HG03108 (cell line): ENCODE results near the gene PRDM16.
"Not testable (repeated sequence)": the region's sequence is repeated elsewhere in the genome, so short reads cannot be mapped to it uniquely, and the experiment has no call there.

Source experiments
- ATAC-seq: cut with Tn5 transposase; IDR thresholded peaks from one replicate; pipeline ENCODE4 v1.9.1; 2021; ENCODE audit warnings: moderate library complexity; ENCODE audit not compliant: unreplicated experiment

Gene PRDM16

GRCh38 chr1:3080053-3080955 lies 11.3 kb downstream of the PRDM16 start:
- no peak for ATAC-seq

- no peak for ATAC-seq
Observed at GRCh38 chr1:3081171-3081683, 12.2 kb downstream of the PRDM16 start.

GRCh38 chr1:3082051-3082450 lies 13.0 kb downstream of the PRDM16 start:
- no peak for ATAC-seq

DNA sequence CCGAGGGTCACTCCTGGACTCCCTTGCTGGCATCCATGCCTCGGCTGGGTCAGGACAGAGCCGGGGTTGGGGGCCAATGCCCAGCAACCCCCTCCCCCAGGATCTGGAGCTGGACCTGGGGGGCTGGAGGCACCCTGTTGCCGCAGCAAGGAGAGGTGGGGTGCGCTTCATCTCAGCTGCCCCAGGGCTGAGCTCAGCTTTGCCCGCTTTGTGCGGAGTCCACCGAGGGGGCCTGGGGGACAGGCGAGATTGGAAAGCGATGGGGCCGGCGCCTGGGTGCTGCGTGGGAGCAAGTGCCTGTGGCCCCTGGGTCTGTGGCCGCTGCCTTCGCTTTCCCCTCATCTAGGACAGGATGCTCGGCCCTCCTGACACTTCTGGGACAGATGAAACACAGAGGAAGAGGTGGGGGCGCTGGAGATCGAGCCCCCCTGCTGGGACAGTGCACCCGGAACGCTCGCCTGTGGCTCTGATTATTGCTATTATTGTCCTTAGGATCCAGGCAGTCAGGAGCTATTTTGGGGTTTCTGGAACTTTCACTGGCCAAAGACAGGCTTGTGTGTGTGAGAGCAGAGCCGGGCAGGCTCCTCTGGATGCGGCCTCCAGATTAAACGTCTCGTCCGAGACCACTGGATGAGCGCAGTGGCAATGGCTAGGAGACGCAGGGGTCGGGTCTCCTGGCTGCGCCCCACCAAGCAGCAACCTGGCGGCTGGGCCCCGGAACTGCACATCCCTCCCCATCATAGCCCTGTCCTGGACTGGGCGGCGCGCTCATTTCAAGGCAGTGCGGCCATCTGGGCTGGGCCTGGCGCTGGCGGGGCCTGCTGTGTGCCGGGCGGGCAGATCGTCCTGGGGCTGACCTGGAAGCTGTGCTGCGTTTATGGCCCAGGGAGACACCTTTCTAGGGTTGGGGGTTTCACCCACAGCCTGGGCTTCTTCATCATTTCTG lies 13.8 kb downstream of the PRDM16 start:
- no peak for ATAC-seq

DNA sequence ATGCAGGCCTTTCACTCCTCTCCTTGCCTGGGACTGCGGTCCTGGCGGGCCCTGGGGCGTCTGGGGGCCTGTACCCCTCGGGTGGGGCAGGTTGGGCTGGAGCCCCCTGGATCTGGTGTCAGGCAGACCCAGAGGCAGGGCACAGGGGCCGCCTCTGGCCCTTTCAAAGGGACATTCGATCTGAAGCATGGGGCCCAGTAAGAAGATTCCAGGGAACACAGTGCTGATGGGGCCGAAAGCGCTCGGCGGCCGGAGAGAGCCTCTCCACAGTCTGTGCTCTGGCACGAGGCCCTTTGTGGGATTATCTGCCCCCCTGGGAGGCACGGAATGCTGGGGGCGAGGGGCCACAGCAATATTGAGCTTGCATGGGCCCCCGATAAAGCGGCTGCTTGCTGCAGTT lies 15.2 kb downstream of the PRDM16 start:
- ATAC-seq, result no peak

GRCh38 chr1:3084726-3085125 lies 15.7 kb downstream of the PRDM16 start:
- no peak for ATAC-seq

GRCh38 chr1:3085721-3086120 lies 16.7 kb downstream of the PRDM16 start:
- ATAC-seq, result no peak

DNA sequence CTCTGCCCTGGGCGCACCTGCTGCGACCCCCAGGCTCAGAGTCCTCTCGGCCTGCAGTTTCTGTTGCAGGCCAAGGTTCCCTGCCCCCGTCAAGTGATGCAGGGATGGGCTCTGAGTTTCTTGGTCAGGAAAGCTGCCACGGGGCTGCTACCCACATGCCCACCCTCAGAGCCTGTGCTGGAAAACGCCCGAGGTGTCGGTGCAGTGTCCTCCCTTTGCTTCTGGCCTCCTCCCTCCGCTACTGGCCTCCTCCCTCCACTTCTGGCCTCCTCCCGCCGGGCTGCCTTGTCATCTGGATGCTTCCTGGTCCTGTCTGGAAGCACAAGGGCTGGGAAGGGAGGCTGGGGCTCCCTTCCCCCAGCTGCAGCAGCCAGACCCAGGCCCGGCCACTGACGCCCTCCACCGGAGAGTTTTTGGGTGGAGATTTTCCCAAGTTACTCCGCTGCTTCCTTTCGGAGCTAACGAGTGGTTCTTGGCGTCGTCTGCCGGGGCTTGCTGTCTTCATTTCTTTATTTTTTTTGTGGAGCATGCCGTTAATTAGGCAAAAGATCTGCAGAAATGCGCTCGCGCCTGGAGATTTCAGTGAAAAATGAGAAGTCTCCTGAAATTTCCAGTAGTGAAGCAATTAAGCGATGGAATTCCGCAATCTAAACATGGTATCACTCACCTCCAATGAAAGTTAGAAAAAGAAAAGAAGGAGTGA lies 17.4 kb downstream of the PRDM16 start:
- no peak for ATAC-seq

- no peak for ATAC-seq
Observed at GRCh38 chr1:3087049-3087448, 18.0 kb downstream of the PRDM16 start.

DNA sequence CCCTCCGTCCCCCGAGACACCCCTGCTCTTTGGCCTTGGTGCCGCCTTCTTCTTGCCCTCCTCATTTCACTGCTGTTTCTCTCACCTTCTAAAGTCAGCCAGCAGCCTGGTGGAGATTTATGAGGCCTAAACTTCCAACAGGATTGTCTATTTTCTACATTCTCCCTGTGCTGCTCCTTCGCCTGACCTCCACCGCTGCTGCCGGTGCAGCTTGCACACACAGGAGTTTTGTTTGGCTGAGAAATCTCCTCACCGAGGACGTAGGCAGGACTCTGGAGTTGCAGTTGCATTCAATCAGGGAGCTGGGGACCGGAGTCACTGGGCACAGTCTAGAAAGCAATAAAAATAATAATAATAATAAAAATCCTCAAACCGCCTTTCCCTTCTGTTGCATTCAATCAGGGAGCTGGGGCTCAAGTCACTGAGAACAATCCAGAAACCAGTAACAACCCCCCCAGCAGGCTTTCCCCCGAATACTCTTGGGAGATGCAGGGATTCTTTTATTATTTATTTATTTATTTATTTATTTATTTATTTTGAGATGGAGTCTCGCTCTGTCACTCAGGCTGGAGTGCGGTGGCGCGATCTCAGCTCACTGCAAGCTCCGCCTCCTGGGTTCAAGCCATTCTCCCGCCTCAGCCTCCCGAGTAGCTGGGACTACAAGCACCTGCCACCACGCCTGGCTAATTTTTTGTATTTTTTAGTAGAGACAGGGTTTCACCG lies 19.1 kb downstream of the PRDM16 start:
- not testable (repeated sequence) for ATAC-seq

DNA sequence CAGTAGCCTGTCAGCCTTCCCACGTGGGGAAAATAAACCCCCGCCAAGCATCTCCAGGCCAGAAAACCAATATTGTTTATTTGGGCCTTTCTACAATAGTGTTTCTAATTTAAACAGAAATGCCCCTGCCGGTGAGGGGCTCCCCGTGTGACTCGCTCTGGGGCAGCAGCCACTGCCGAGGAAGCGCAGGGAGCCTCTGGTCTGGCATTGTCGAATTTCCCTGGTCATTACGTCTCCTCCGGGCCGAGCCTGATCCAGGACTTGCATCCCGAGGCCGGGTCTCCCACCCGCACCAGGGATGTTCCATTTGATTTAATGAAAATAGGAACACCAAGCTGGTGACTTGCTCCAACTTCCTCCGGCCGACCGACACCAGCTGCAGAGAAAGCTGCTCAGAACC lies 20.5 kb downstream of the PRDM16 start:
- no peak for ATAC-seq

- ATAC-seq, result no peak
Observed at GRCh38 chr1:3091334-3091733, 22.3 kb downstream of the PRDM16 start.

DNA sequence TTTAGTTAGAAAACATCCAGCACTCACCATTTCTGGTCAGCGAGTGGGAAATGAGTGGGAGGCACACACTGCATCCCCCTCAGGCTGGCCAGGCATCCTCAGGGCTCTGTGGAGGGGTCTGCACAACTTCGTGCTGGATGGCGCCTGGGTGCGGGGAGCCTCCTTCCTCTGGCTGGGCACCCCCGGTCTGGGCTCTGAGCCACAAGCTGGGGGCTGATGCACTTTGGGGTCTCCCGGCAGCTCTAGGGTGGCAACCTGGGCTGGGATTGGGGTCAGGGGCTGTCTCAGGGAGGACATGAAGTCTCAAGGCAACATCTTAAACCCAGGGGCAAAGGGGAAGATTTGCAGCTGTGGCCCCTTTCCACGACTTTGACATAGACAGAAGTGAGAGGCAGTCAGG lies 23.5 kb downstream of the PRDM16 start:
- no peak for ATAC-seq

- ATAC-seq, result no peak
Observed at GRCh38 chr1:3093898-3094626, 25.1 kb downstream of the PRDM16 start.

GRCh38 chr1:3094863-3095780 lies 26.1 kb downstream of the PRDM16 start:
- no peak for ATAC-seq

GRCh38 chr1:3096345-3096744 lies 27.3 kb downstream of the PRDM16 start:
- ATAC-seq, result no peak

DNA sequence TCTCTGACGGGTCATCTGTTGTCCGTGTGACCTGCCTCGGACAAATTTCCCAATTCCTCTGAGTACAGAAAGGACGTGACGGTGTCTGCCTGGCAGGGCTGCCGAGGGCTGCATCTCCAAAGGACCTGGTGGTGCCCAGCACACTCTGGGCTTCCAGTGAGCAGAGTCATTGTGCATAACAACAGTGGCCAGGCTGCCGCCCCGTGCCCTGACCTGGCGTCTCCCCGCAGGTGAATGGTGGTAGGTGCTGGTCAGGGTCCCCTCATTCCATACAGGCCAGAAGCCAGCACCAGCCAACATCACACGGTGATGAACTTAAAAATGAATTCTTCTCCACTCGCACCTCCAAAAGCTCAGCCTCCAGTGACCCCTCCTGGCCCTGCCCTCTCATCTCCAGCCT lies 28.2 kb downstream of the PRDM16 start:
- ATAC-seq, result no peak

DNA sequence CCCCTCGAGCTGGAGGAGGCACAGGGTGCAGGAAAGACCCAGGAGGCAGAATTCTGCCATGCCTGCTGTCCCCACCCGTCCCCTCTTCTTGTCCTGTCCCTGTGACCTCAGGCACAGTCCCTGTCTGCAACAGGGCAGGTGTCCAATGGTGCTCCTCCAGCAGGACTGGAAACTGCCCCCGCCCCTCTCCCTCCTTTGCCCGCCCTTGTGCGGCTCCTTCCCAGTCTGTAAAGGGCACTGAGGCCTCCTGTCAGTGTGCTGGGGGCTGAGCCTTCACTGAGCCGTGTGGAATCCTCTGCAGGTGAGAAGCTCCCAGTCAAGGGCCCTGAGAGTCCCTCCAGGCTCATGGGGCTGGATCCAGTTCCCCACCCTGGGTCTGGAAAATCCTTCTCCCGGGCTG lies 28.9 kb downstream of the PRDM16 start:
- ATAC-seq, result no peak

DNA sequence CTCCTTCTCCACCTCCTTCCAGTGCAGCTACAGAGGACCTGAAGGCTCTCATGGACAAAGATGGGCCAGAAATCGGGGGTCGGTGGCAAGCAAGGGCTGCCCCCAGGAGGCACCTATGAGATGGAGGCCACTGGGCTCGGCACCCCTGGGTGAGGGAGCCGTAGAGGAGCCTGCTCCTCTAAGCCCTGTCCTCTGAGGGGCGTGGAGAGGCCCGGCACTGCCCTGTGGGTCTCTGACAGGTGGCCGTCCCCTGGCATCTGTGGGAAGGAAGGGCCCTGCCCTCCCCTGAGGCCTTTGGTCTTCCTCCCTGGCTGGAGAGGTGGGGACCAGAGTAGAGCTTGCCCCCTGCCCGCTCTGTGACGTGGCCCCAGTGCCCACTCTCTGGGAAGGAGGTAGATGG lies 30.9 kb downstream of the PRDM16 start:
- ATAC-seq, result no peak
